HG02678 (cell line): ENCODE results near the gene KDM5C.

ENCODE experiments used
- ATAC-seq: cut with Tn5 transposase; IDR thresholded peaks from one replicate; pipeline ENCODE4 v1.9.1; 2021; ENCODE audit warnings: mild to moderate bottlenecking, moderate library complexity; ENCODE audit not compliant: unreplicated experiment

KDM5C gene

DNA sequence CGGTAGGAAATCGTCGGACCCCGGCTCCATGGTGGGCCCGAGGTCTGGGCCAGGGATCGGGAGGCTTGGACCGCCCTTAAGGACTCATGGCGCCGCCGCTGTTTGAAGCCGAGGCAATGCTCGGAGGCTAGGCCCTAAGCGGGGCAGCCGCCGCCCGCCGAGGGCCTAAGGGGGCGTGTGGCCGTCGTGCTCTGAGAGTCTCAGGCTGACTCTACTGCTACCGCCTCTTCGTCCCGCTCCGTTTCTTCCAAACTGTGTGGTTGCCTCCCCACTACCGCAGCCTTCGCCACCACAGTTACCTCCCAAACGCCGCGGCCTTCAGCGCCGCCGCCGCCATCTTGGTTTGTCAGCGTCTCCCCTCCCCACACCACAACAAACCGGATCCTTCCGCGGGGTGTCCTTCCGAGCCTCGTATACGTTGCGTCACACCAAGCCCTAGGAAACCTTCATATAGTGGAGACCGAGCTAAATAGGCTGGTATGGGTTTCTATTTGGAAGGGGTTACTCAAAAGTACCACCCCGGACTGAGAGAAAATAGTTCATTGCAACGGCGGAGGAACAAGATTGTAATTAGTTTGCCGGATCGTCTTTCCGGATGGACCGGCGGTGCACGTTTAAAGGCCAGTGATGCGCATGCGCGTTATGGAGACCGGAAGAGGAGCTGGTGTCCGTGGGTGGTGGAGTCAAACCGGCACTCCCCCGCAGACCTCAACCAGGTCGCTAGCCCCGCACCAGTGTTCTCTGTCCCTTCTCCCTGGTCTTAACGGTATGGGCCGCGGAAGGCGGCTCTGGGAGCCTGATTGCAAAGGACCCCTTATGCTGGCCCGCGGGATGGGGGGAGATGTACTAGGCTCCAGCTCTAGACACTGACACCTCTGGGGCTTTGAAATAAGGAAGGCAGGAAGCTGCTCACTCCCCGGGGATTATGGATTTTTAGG lies at the start of gene KDM5C:
KDM5C (minus strand) TSS at position 348 of the 938 bp plus-strand sequence; CDS start at position 30, 318 bp downstream.
- ATAC-seq, result peak; percentile 80

DNA sequence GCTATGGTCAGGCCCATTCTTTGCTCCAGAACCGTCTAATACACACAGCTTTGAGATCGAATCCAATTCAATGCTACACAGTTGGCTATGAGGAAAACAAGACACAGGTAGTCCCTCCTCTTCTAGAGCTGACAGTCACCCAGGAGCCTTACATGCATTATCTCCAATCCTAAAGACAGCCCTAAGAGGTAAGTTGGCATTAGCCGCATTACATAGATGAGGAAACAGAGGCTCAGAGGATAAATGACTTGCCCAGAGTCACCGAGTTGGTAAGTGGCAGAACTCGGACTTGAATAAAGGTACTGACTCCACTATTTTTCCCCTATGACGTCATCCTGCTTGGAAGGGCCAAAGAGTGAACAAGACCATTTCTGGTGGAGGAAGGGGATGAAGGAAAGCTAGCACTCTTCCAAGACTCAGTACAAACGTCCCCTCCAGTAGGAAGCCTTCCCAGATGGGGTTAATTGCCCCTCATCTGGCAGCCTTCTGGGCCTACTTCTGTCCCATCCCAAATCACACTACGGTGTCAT lies 47.9 kb upstream of the KDM5C start:
- no peak for ATAC-seq

DNA sequence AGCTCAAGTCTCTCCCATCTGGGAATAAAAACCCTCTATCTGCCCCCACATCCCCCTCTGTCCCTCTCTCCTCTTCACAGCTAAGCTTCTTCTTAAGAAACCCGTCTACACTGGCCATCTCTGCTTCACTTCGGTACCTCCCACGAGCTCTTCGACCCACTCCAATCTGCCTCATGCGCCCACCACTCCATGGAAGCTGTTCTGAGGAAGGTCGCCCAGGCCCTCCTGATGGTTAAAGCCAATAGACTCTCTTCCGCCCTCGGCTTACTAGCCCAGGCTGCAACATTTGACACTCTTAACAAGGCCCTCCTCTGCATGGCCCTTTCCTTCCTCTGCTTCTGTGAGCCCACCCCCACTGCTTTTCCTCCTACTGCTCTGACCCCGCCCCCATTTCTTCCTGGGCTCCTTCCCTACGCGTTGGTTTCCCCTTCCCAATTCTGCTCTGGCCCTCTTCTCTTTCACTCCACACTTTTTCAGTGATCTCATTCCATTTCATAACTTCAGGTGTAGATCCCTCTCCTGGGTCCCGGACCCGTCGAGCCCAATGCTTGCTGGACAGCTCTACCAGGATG lies 44.6 kb upstream of the KDM5C start:
- no peak for ATAC-seq

DNA sequence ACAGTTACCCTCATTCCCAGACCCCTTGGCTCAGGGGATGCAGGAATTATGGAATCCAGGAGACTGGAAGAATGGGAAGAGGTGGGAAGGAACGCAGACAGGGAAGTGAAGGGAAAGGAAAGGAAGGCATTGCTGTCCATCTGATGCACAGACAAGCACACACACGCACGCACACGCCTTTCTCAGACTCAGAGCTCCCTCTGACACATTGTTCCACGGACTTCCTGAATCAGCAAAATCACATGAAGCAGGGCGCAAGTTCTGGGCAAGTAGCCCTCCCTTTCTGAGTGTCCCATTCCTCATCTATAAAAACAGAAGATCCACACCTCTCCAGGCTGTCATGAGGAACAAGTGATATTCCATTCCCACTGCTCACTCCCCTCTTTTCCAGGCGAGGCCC lies 43.2 kb upstream of the KDM5C start:
- no peak for ATAC-seq

DNA sequence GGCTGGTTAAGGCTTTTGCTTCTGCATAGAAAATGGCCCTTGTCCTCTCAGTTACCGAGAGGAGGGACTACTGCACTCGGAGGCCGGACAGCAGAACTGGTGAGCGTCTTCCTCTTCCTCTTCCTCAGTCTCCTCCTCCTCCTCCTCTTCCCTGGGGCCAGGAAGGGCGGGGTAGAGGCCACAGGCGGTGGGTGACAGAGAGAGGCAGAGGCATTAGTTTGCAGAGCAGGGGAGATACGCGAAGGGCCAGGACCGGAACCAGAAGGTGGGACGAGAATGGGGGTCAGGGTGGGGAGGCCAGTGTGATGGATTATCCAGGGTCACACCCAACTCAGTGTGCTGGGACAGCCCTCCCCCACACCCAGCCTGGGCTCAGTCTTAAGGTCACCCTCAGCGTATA lies 41.9 kb upstream of the KDM5C start:
- ATAC-seq, result no peak

DNA sequence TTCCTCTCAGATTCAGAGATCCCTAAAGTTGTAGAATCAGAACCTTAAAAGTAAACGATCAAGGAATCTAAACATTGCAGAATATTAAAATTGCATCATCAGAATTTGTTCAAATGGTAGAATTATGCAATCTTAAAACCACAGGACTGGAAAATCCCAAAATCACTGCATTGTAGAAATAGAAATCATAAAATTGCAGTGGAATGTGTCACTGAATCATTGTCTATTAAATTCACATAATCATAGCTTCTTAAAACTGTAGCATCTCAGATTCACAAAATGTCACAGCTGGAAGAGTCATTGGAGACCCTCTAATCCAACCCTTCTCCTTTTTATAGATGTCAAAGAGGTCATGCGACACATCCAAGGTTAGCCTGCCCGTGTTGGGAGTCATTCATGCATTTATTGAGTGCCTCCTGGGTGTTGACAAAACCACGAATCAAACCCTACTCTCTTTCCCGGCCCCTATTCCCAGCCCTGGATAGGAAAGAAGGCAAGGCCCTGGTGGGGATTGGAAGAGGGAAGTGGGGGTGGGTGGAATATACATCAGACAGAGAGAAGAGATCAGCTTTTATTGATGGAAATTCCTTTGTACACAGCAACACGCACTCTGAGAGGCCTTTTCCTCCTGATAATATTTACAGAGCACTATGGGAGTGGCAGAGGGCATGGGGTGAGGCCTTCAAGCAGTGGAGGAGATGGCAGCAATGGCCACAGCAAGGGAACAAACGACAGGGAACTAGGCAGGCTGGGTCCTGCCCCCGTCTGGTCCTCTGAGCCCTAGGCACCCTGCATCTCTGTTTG lies 41.0 kb upstream of the KDM5C start:
- ATAC-seq, result no peak

DNA sequence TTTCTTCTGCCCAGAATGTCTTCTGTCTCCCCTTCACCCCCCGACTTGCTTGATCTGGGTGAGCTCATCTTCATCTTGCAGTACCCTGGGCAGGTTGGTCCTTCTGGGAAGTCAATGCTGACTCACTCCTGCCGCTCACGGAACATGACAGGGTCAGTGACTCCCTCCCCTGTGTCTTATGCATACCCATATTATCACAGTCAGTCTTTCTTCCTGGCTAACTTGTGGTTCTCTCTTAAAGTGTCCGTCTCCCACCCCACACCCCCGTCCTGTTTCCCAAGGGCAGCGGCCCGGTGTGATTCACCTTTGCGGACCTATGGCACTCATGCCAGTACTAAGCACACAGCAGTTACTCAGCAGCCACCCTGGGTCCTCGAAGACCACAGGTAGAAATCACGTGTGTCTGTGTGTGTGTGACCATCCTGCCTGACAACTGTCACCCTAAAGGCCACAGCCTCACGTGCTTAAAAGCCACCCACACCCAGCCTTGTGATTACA lies 38.6 kb upstream of the KDM5C start:
- no peak for ATAC-seq

DNA sequence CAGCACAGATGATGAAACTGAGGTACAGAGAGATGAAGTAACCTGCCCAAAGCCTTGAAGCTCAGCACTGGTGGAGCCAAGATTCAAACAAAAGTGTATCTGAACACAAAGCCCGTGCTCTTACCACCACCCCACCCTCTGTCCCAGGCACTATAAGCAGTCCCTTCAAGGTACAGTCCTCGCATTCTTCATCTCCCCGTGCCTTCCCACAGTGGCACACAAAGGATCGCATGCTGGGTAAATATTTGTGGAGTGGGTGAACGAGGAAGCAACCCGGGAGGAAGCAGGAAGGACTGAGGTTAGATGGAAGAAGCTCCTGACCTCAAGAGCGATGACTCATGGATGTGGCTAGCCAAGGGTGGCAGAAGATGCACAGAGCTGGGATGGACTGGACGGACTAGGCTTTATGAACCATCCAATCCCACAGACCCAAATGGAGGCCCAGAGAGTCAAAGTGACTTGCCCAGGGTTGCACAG lies 37.9 kb upstream of the KDM5C start:
- ATAC-seq, result no peak

DNA sequence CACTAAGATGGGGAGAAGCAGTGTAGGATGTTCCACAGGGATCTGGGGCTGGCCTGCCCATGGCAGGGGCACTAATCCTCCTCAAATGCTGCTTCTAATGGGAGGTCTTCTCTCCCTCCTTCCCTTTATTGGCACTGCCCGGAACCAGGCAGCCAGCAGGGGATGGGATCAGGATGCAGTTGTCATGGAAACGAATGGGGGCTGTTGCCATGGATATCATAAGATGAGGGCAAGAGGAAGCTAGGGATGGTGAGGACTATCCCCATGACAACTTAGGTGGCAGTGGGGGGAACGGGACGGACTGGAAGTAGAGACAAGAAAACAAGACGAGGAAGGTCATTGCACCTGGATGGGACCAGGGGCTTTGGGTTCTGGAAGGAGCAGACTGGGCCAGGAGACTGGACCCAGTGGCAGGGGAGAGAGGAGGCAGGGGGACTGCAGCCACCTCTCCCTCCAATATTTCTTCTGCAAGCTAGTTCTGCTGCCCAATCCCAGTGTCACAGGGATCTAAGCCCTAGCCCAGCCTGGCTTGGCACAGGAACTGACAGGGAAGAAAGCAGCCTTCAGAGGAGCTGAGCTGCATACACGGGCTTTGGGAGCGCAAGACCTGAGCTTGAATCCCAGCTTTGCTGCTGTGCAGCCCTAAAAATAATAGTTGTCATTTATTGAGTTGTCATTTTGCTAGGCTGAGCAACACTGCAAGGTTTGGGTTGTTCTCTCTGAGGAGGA lies 37.3 kb upstream of the KDM5C start:
- no peak for ATAC-seq

DNA sequence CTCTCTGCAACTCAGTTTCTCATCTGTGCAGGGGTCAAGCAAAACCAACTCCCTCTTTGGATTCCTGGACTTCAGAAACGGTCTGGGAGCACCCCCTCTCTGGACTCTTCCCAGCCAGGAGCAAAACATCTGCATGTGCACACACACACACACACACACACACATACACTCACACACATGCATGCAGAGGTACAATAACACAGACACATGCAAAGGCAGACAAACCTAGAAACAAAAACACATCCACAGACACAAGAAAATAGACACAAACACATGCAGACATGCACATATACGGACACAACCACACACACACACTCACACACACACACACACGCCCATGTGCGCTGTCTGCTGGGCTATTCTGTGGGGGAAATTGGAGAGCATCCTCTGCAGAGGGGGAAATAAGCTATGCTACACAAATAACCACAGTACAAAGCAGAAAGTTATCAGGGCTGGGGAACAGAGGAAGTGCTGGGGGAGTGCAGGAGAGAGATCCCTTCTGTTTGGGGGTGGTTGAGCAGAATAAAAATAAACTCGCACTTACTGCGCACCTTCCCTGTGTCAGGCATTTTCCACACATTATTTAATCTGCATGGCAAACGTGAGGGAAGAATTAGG lies 36.5 kb upstream of the KDM5C start:
- ATAC-seq, result no peak

DNA sequence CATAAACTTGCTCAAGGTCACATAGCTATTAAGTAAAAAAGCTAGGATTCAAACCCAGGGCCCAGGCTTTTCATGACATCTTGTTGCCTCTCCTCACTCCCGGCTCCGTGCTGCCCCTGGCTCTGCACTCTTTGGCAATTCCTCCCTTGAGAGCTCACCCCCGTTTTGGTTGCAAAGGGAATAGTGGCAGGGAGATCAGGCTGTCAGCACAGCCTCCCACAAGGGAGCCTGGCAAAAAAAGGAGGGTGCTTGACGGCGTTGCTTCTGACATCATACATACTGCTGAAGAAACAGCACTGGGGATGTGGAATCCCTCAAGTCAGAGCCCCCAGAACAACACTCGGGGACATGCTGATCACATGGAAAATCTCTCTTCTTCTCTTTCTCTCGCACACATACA lies 35.8 kb upstream of the KDM5C start:
- no peak for ATAC-seq

DNA sequence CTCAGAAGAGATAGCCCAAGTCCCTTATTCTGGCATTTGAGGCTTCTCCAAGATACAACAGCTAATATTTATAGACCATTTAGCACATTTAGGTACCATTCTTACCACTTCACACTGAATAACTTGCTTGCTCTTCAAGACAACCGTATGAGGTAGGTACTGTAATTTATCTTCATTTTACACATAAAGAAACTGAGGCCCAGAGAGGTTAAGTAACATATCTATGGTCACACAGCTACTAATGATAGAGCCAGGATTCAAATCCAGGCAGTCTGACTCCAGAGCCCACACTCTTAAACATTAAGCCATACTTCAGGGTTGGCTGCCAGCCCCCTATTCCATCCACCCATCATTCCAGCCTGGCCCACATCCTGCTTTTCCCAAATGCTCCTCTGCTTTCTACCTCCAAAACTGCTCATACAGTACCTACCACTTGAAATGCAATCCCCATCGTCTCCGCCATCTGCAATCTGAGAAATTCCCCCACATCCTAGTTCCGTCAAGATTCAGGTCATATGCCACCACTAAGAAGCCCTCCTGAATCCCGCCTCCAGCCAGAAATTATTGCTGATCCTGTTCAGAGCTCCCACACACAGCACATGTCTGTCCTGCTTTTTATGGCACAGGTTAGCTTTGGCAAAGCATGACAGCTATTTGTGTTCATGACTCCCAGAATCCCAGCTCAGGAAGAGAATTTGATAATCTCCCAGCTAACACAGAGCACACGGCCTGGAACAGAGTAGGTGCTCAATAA lies 32.8 kb upstream of the KDM5C start:
- no peak for ATAC-seq

DNA sequence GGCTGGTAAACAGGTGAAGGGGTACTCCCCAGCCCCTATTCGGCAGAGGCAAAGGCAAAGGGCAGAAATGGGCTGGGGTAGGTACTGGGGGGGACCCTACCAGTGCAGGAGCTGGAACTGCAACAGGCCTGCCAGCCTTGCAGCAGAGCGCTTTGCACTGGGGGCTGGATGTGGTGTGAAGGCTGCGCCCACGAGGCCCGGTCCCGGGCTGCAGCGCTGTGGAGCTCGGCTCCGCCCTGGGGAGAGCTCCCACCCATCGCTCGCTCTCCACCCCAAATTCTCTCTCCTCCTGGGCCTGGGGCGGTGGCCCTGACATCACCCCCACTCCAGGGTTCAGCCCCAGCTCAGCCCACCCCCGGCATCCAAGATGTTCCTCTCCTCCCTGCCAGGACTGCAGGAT lies 32.2 kb upstream of the KDM5C start:
- ATAC-seq, result no peak

DNA sequence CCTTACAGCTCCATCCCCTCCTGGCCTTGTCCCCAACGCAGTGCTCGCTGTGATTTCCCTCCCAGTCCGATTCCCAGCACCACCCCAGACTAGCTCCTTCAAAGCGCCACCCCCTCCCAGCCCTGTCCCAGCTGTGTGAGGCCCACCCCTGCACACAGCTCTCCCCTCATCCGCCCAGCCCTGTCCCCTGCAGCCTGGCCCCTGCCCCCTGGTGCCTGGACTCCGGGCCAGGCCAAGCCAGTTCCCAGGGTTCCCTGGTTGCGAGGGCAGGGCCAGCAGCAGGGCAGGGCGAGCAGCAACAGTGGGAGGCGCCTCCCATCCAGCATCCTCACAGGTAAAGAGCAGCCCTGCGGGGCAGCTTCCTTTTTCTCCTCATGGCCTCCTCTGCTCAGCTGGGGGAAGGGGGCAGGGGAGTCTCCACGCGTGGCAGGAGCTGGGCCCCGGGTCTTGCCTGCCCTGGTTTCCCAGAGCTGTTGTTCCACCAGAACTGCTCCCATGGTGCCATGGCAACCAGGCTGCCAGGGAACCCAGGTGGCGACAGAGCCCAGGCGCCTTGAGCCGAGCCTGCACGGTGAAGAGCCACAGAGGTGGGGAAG lies 31.5 kb upstream of the KDM5C start:
- no peak for ATAC-seq

DNA sequence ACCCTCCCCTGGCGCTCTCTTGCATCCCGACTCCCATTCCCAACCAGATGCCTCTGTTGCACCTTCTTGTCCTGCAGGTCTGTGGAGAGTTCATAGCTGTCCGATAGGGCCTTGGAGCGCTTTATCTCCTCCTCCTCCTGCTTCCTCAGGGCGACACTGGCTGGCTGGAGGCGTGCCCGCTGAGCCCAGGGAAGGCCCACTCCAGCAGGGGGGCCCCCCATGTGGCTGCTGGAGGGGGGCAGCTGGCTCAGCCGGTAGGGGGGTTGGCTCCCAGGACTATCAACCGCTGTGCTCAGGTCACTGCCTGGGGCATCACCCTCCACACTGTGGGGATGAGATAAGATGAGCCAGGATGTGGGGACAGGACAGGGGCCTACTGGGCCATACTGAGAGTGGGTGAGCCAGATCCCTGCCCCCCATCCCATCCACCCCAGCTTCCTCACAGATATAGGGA lies 30.8 kb upstream of the KDM5C start:
- ATAC-seq, result no peak

DNA sequence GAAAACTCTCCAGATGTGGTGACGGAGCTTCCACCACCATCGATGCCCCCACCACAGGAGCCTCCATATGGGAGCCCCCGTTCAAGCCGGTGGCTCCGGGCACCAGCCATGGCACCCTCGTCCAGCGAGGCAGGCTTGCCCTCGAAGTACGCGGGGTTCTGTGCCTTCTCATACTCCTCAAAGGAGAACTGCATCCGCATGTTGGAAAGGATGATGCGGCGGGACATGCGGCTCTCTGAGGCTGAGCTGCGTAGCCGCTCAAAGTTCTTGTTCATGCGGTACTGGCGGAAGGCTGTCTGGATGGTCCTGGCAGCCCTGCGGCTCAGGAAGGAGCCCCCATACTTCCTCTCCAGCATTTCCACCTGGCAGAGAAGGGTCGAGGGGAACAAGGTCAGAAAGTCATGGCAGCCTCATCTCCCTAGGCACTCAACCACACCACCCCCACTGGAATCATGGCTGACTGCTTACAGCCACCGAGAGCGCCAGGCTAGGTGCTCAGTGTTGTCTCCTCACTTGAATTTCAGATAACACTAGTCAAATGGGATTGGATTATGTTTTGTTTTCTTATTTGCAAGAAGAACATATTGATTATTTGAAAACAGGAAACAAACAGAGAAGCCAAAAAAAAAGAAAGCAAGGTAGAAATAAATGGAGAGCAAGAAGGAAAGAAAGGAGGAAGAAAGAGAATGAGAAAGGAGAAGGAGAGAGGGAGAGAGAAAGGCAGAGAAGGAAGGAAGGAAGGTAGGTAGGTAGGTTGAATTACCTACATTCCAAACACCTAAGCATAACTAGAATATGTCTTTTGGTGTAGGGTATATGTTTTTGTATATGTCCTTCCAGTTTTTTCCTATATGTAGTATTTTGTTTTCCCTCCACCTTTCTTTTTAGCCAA lies 29.8 kb upstream of the KDM5C start:
- no peak for ATAC-seq

DNA sequence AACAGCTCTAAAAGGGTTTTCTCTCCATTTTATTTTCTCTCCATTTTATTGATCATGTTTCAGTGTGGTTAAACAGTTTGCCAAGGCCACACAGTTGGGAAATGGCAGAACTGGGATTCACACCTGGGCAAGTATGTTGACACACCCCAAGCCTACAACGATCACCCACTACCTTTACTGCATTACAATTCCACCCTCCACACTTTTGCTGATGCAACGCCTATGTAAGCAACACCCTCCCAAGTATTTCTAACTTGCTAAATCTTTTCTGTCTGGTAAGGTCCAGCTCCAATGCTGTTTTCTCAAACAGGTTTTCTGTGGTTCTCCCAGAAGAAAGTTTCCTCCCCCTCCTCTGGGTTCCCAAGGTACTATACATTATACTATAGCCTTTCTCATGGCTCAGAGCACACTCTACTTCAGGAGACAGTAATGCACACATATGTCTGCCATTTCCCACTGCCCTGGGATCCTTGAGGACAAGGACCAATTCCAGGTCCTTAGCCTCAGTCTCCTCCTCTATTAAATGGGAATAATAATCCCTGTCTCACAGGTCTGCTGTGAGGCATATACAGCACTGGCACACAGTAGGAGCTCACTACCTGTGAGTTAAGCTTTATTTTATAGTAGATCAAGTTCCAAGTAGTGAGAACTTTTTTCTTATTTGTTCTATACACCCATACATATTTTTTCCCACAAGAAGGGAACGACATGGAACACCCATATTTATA lies 28.4 kb upstream of the KDM5C start:
- ATAC-seq, result no peak
